ENCODE measurements around the gene CHN1.

DNA sequence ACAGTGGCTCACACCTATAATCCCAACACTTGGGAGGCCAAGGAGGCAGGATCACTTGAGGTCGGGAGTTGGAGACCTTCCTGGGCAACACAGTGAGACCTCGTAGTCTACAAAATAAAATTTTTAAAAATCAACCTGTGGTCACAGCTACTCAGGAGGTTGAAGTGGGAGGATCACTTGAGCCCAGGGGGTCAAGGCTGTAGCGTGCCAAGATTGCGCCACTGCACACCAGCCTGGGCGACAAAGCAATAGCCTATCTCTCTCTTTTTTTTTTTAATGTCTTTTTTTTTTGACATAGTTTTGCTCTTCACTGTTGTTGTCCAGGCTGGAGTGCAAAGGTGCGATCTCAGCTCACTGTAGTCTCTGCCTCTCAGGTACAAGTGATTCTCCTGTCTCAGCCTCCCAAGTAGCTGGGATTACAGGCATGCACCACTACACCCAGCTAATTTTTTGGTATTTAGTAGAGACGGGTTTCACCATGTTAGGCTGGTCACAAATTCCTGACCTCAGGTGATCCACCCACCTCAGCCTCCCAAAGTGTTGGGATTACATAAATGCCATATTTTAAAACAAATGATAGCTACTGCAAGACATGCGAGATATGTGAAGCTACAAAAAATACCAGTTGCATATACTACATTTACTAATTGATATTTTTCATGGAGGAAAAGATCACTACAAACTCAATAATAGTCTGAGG lies 55.0 kb downstream of the CHN1 start:
- TF ChIP-seq, protein P1, sequence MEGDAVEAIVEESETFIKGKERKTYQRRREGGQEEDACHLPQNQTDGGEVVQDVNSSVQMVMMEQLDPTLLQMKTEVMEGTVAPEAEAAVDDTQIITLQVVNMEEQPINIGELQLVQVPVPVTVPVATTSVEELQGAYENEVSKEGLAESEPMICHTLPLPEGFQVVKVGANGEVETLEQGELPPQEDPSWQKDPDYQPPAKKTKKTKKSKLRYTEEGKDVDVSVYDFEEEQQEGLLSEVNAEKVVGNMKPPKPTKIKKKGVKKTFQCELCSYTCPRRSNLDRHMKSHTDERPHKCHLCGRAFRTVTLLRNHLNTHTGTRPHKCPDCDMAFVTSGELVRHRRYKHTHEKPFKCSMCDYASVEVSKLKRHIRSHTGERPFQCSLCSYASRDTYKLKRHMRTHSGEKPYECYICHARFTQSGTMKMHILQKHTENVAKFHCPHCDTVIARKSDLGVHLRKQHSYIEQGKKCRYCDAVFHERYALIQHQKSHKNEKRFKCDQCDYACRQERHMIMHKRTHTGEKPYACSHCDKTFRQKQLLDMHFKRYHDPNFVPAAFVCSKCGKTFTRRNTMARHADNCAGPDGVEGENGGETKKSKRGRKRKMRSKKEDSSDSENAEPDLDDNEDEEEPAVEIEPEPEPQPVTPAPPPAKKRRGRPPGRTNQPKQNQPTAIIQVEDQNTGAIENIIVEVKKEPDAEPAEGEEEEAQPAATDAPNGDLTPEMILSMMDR (IDR thresholded peaks at IDR 0.05): no peak
- no peak for TF ChIP-seq ZFX (IDR thresholded peaks at IDR 0.05; ENCODE audit: borderline replicate concordance)

Data from 22Rv1 (cell line).